ENCODE measurements around the gene GRAMD1B.
"Not testable (repeated sequence)": the region's sequence is repeated elsewhere in the genome, so short reads cannot be mapped to it uniquely, and the experiment has no call there.

Gene GRAMD1B

GRCh38 chr11:123439616-123440015, 9.5 kb downstream of the GRAMD1B start:
- in situ Hi-C loops (cut with MboI; ENCODE audit: low sequenced_read_pairs) = no loop called here

- in situ Hi-C loops (cut with MboI; ENCODE audit: low sequenced_read_pairs) = no loop called here
Measured at GRCh38 chr11:123441161-123441560, 11.1 kb downstream of the GRAMD1B start.

- in situ Hi-C loops (cut with MboI; ENCODE audit: low sequenced_read_pairs) = no loop called here
Measured at GRCh38 chr11:123443851-123444623, 14.0 kb downstream of the GRAMD1B start.

GRCh38 chr11:123448823-123449222, 18.8 kb downstream of the GRAMD1B start:
- in situ Hi-C loops (cut with MboI; ENCODE audit: low sequenced_read_pairs) = no loop called here

GRCh38 chr11:123449436-123449835, 19.4 kb downstream of the GRAMD1B start:
- in situ Hi-C loops (cut with MboI; ENCODE audit: low sequenced_read_pairs) = no loop called here

DNA sequence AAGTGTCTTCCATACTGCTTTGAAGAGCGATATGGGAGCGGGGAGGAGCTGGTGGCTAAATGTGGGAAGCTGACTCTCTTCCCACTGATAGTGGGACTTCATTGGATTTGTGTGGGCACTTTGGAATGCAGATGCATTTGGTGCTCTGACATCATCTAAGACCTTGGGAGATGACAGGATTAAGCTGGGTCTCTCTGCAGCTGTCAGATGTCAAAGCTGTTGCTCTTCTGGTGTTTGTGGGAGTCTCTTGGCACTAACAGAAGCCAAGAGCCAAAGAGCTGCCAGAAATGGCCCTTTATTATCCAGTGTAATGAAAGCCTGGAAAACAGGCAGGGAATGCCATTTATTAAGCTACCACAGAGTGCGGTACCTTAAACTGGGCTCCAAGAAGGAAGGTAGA, 20.6 kb downstream of the GRAMD1B start:
- in situ Hi-C loops (cut with MboI; ENCODE audit: low sequenced_read_pairs) = no loop called here

DNA sequence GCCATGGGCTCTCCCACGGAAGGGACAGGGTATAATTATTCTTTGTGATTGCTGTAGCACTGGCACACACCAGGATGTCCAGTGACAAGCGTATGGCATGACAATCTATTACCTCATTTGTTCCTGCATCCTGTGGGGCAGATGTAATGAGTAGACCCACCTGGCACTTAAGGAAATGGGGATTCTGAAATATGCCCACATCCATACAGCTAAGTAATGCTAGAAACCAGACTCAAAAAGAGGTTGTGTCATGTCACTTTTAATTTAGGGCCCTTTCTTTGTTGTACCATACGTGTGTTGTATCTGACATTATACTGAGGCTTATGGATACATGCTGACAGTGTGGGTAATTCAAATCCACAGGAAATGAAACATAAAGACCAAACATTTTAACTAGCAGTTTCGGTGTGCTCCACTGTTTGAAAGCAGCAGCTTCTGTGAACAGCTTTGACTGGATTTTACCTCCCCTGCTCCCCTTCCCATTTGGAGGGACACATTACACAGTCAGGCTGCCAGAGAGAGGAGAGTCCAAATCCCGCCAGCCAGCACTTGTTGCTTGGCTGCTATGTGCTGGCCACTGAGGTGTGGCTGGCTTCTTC, 21.2 kb downstream of the GRAMD1B start:
- in situ Hi-C loops (cut with MboI; ENCODE audit: low sequenced_read_pairs) = no loop called here

- in situ Hi-C loops (cut with MboI; ENCODE audit: low sequenced_read_pairs) = no loop called here
Measured at GRCh38 chr11:123452794-123453193, 22.7 kb downstream of the GRAMD1B start.

DNA sequence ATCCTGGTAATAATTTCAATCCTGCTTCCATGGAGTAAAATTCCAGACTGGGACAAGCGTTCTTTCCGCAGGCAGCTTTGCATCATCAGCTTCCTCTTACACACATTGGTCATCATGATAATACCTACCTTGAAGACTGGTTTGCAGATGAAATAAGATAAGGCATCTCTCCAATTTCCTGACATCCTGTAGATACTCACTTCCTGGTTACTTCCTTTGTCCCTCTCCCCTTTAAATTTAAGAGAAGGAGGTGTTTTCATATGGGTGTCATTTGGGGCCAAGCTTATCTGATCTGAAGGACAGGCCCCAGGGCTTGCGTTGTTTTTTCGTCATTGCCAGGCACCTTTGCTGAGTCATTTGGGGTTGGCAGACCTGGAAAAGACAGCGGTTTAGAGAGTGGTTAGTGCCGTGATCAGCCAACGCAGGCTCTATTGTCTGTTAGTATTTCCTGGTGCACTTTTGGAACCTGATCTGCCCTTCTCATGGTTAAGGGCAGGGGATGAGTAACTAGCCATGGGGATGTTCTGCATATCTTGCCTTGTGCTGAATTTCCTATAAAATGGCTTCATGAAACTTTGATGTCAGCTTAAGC, 24.1 kb downstream of the GRAMD1B start:
- in situ Hi-C loops (cut with MboI; ENCODE audit: low sequenced_read_pairs) = no loop called here

DNA sequence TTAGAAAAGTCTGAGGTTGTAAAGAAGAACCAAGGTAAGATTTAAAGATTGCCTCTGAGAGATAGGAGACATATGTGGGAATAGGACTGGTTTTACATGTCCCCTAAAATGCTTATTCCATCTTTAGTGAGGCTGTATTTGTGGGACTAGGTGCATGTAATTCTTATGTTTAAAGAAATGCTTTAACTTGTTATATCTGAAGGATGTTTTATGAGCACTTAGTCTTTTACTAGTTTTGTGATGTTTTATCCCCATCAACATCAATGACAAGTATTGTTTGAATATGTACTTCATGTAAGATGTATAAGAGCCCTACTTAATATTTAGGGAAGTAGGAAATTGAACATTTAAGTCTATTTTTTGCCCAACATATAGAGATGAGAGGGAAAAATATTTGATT, 24.7 kb downstream of the GRAMD1B start:
- in situ Hi-C loops (cut with MboI; ENCODE audit: low sequenced_read_pairs) = no loop called here

GRCh38 chr11:123456448-123456847, 26.4 kb downstream of the GRAMD1B start:
- in situ Hi-C loops (cut with MboI; ENCODE audit: low sequenced_read_pairs) = not testable (repeated sequence)

DNA sequence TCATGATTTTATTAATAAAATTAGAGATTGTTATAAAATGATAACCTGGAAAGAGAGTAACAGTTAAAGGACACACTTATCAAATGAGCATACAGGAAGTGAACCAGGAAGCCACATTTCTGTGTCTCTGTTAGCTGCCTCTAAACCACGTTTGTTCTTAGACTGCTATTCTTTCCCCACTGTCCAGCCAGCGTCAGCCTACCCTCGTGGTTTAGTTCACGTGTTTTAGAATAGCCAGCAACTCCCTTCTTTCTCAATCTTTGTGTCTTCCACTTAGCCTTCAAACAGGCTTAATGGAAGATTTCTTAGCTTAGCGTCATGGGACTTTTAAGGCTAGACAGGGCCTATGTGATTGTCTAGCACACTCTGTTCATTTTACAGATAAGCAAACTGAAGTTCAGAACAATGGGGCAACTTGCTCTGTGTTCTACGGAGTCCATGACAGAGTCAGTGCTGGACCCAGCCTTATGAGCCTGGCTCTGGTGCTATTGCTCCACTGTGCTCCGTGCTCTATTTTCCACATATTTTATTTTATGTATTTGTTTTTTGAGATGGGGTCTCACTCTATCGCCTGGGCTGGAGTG, 27.2 kb downstream of the GRAMD1B start:
- in situ Hi-C loops (cut with MboI; ENCODE audit: low sequenced_read_pairs) = no loop called here

DNA sequence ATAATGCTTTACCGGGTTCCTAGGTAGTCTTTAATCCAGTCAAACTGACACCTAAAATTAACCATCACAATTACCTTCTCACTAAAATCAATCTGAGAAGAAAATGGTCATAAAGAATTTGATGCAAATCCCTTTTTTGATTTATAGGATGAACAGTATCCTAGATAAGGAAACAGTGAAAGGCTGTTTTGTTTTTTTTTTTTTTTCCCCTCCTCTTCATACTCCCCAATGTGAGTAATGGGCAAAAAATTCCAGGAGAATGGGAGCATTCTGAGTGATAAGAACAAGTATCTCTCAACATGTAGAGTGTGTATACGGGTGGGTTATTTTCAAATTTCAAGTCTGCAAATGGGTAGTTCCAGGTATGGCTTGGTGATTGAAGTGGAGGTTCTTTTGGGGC, 28.4 kb downstream of the GRAMD1B start:
- in situ Hi-C loops (cut with MboI; ENCODE audit: low sequenced_read_pairs) = no loop called here

GRCh38 chr11:123460012-123460700, 30.1 kb downstream of the GRAMD1B start:
- in situ Hi-C loops (cut with MboI; ENCODE audit: low sequenced_read_pairs) = no loop called here

DNA sequence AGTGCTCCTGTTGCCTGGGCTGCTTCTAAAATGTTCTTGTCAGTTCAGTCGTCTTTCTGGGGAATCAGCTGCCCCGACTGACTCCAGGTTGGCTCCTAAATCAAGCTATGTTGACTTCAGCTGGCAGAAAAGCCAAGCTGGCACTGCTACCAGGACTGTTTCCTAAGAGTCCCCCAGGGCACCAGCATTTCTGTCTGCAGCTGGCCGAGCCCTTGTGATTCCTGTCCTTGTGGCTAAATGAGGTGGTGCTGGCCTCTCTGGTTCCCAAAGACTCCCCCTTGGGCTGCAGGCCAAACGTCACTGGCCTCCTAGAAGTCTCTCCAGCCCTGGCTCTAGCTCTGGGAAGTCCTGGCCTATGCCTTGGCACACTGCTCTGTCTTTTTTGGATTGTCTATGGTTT, 31.1 kb downstream of the GRAMD1B start:
- in situ Hi-C loops (cut with MboI; ENCODE audit: low sequenced_read_pairs) = no loop called here

GRCh38 chr11:123465667-123466066, 35.6 kb downstream of the GRAMD1B start:
- in situ Hi-C loops (cut with MboI; ENCODE audit: low sequenced_read_pairs) = not testable (repeated sequence)

DNA sequence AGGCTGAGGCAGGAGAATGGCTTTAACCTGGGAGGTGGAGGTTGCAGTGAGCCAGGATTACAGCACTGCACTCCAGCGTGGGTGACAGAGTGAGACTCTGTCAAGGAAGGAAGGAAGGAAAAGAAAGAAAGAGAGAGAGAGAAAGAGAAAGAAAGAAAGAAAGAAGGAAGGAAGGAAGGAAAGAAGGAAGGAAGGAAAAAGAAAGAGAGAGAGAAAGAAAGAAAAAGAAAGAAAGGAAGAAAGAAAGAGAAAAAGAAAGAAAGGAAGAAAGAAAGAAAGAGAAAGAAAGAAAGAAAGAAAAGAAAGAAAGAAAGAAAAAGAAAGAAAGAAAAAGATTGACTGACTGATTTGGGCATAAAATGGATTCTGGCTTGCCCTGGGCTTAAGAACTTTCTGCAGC, 36.1 kb downstream of the GRAMD1B start:
- in situ Hi-C loops (cut with MboI; ENCODE audit: low sequenced_read_pairs) = not testable (repeated sequence)

- in situ Hi-C loops (cut with MboI; ENCODE audit: low sequenced_read_pairs) = no loop called here
Measured at GRCh38 chr11:123469089-123469488, 39.0 kb downstream of the GRAMD1B start.

- in situ Hi-C loops (cut with MboI; ENCODE audit: low sequenced_read_pairs) = no loop called here
Measured at GRCh38 chr11:123469586-123469985, 39.5 kb downstream of the GRAMD1B start.

GRCh38 chr11:123470842-123471241, 40.8 kb downstream of the GRAMD1B start:
- in situ Hi-C loops (cut with MboI; ENCODE audit: low sequenced_read_pairs) = no loop called here

DNA sequence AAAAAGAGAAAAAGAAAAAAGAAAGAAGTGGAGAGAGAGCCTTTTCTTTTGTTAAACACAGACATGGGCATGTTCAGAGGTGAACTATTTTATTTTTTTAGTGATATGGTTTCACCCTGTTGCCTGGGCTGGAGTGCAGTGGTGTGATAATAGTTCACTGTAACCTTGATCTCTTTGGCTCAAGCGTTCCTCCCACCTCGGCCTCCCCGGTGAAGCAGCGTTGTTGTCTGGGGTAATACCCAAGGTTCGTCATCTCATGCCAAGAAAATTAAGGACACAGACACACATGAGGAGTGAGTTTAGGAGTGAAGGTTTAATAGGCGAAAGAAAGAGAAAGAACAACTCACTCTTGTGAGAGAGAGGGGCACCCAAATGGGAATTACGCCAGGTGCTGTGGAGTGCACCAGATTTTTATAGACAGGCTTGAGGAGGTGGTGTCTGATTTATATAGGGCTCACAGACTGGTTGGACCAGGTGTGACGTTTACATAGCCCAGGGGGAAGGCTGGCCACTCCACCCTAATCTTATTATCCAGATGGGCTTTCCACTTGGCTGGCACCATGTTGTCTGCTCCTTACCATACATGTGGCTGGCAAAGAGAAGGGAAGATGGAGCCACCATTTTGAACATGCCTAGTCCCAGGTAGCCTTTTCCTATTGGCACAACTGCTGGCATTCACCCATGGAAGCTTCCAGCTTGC, 42.3 kb downstream of the GRAMD1B start:
- in situ Hi-C loops (cut with MboI; ENCODE audit: low sequenced_read_pairs) = no loop called here

Data from HL-60/S4 treated with retinoic acid at 250 ng/mL for 4 days and 3 days (cell line).